Muscle of arm (tissue), 12 donors: ENCODE measurements around the gene CTIF. TPM values are rescaled to one million over a fixed set of nuclear protein-coding genes. Genes with fewer than 3 reads are reported as not detected.
A peak's percentile ranks its signal among the peaks of the same experiment; 100 is the strongest.

ENCODE experiments used
- DNase-seq: peaks from one replicate; pipeline ENCODE4 v3.0.0-alpha.2; 2013
- polyA plus RNA-seq, 12 donors: library from polyadenylated mRNA; unstranded; fragments of 120-200 nt; gene quantifications; one replicate each; pipeline ENCODE4 v1.2.1, GENCODE V29; 2013; ENCODE audit not compliant: insufficient read length in 12 of 12

CTIF gene
- polyA plus RNA-seq, 12 donors: 24.5 to 46.3 (median 38.0) TPM; not detected in 1

- no peak for DNase-seq
Measured at GRCh38 chr18:48724939-48725338, 186.1 kb downstream of the CTIF start.

DNA sequence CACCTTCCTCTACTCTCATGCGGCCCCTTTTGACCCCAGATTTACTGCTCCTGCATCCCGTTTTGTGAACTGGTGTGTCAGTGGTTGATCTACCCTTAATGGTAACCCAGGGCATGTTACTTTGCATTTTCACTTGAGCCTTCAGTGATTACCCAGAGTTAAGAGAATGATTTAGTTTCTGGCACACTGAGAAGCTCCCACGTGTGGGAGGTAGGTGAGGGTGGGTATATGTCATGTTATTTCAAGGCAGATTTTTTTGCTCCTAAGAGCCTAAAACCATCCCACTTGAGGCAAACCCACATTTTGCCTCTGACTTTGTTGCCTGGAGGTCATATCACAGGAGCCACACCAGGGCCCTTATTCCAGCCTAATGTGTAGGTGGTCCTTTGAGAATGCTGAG, 186.7 kb downstream of the CTIF start:
- no peak for DNase-seq

DNA sequence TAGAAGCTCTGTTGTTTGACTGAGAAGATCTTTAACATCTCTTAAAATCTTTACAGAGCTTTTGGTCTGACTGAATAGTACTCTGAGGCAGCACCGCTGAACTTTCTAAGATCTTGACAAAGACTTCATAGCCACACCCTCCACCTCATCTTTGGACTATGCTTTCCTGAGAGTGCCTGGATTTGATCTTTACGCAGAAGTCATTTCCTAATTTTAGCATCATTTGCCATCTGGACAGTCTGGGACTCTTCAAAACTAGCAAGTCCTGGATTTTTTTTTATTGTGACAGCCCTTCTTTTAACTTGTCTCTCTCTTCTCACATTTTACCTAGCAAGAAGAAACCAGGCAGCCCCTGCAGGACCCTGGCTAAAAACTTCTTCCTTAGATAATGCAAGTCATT, 188.8 kb downstream of the CTIF start:
- DNase-seq: no peak

- DNase-seq: no peak
Measured at GRCh38 chr18:48728204-48728833, 189.5 kb downstream of the CTIF start.

DNA sequence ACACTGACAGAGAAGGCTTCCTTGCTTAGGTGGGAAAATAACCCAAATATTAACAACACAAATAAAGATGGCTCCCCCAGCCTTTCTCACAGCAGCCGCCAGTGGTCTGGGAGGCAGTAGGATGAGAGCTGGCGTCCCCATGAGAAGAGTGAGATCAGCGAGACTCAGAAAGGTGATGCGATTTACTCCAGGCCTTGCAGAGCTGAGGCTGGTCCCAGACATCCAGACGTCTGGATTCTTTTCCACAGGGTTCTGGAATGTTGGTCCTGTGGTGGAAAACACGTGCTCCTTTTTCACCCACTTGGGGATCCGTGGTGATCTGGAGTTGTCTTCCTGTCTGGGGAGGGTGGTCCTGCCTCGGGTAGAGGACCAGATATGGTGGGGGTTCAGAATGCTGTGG, 190.6 kb downstream of the CTIF start:
- DNase-seq: no peak

- DNase-seq: no peak
Measured at GRCh38 chr18:48730010-48730409, 191.2 kb downstream of the CTIF start.

- no peak for DNase-seq
Measured at GRCh38 chr18:48732767-48733424, 194.1 kb downstream of the CTIF start.

DNA sequence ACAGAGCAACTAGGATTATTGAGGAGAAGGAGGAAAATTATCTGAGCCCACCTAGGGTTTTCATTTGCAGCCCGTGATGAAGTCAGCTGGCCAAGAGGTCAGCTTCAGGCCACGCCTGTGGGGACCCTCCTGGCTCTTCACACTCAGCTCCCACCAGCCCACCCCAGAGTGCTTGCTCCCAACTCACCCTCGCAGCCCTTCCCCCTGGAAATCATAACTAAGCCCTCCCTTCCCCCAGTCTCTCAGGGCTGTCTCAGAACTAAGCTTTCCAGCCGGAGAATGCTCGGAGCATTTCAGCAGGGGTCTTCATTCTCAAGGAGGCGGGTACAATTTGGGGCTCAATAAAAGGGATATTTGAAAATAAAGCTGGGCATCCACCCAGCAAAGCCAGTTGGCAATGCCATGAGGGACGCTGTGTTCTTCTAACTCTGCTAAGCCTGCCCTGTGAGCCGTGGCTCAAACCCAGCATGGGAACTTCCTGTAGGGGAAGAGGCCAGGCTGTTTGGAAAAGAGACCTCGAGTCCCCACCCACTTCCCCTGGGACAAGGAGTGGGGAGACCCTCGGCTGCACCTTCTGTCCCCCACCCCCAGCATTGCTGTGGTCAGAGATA, 194.9 kb downstream of the CTIF start:
- no peak for DNase-seq

DNA sequence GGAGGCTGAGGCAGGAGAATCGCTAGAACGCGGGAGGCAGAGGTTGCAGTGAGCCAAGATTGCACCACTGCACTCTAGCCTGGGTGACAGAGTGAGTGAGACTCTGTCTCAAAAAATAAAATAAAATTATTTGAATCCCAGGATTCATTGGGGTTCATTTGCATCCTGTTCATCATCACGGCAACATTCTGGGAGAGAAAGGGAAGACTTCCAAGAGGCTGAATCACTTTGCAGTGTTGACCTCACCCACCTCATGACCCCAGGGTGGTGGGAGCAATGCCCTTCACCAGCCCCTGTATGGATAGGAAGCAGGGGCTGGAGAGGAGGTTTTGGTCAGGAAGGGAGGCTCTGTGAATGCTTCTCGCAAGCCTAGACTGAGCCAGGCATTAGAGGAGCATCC, 195.6 kb downstream of the CTIF start:
- DNase-seq: no peak

DNA sequence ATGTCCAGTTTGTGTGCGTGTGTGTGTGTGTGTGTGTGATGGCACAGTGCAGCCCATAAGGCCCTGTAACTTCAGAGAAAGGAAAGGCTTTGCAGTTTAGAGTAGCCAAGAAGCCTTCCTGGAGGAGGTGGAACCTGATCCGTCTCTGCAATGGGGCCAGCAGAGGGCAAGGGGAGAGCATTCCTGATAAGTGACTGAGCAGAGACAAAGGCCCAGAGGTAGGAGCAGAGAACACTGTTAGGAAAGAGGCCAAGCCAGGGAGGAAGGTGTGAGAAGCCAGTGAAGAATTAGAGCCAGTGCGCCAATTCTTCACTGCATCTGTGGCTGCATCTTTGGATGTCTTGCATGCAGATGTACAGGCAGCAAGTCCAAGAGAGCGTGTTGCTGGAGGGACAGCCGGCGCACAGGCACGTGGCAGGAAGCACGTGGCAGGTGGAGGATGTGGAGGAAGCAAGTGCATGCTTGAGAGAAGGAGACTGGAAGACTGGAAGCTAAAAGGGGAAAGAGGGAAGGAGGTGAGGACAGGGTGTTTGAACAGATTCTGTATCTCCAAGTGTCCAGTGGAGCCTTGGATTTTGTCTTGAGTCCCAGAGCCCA, 196.3 kb downstream of the CTIF start:
- no peak for DNase-seq

- no peak for DNase-seq
Measured at GRCh38 chr18:48735681-48736255, 196.9 kb downstream of the CTIF start.

DNA sequence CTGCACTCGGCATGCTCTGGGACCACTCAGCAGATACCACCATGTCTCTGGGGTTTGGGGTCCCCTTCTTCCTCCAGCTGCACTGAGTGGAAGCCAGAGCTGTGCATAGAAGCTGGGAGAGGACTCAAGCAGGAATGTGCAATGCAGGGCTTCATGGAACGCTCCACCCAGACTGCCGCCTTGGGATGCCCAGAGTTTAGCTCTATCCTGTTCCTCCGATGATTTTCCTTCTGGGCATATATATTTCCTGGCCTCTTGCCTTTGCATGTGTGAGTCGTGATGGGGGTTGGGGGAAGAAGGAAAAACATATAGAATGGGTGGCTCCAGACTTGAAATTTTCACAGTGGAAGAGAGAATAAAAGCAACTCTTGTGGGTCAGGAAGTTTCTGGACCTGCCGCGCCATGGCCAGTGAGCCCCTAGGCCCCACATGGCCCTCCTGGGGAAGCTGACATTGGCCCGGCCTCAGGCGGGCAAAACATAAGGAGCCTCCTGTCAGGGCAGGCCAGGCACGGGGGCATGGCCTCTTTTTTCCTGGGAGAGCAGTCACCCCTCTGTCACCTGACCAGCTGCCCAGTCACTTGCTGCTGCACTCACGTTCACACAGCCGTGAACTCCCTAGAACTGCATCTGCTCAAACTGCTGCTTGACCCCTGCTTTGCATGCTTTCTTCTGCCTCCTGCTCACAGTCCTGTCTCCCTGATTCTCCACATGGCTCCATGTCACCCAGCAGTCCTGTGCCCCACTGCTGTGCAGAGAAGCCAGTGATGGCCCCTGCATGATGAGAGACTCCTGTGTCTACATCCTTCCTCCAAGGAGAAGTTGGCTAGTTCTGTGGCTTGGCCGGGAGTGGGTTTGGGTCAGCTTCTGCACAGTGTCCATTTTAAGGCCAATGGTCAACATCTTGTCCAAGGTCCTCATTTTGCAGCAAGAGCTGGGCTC, 197.8 kb downstream of the CTIF start:
- DNase-seq: no peak

DNA sequence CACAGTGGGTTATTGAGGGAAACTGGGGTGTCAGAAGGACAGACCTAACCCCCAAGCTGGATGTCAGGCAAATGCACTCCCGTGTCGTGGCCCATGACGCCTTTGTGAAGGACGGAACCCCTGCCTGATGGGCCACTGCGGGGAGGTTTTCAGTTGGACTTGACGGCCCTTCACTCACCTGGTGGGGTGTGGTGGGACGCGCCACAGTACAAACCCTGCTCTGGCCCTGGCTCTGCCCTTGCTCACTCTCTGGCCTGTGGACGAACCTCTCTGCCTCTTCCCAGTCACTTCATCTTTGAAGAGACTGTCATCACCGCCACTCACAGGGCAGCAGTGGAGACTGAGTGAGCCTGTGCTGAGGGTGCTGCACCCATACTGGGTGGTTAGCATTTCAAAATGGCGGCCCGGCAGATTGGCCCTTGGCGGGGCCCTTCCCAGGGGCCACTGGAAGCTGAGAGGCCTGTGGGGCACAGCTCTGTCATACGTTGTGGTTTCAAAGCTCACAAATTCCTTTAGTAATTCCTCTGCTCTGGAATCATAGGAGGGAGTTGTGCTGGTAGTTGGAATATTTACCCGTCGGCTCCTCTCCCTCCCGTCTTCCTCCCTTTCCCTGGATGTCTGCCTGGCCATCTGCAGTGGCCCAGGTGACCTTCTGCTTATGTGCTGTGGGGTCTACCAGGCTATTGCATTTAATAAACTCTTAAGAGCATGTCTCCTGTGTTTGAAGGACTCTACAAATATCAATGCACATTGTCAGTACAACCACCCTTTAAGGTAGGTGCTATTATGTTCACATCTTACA, 200.6 kb downstream of the CTIF start:
- DNase-seq: no peak

GRCh38 chr18:48740068-48740440, 201.2 kb downstream of the CTIF start:
- no peak for DNase-seq

- DNase-seq: no peak
Measured at GRCh38 chr18:48740851-48741485, 202.1 kb downstream of the CTIF start.

- no peak for DNase-seq
Measured at GRCh38 chr18:48741866-48742265, 203.0 kb downstream of the CTIF start.

GRCh38 chr18:48742304-48742703, 203.5 kb downstream of the CTIF start:
- no peak for DNase-seq

GRCh38 chr18:48742706-48743475, 204.1 kb downstream of the CTIF start:
- DNase-seq: peak; percentile 61

DNA sequence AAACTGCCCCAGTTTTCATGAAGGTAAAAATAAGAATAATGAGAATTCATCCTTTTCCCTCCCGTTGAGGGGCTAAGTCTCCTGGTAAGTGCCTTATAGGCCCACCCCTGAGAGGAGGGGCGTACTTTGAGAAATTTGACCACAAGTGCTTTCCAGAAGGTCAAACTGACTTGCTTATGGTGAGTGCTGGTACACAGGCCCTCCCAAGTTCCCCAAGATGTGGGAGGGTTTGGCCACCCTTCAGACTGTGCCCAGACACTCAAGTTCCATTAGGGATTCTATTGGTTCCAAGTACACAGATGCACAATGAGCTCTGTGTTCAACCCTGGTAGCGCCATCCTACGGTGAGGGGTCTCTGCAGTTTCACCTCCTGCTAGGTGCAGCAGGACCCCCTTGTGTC, 205.1 kb downstream of the CTIF start:
- no peak for DNase-seq
